ENCODE measurements around the gene CREM. TPM values are rescaled to one million over a fixed set of nuclear protein-coding genes. Genes with fewer than 3 reads are reported as not detected.

The CREM gene
- total RNA-seq, 1 experiment from 2014 or later: 20.0 TPM

DNA sequence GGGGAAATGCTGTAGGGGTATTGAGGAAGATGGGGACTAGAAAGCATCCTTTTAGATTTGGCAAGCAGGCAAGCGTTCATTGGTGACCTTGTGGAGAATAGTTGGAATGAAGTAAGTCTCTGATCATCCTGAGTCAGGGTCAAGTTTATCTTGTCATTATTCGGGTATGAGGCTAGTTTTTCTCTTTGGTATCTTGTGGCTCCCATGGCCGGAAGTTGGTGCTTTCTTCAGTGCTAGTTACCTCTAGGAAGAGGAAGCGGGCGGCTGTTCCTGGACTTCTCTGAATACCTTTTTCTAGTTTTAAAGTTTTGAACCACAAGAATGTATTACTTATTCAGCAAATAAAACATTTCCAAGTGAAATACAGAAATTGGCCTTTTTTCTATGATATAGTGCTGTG is 9.2 kb downstream of the CREM start:
- Histone ChIP-seq H4K91ac (ENCODE audit: insufficient read length, low read depth, low read length) (no peak overlapping the region), H3K56ac (ENCODE audit: insufficient read length, low read depth, low read length) (no peak overlapping the region), H2BK5ac (ENCODE audit: insufficient read length, low read length) (no peak overlapping the region), H3K9ac (ENCODE audit: extremely low read depth, insufficient read length, low read length) (no peak overlapping the region), H3K79me2 (ENCODE audit: insufficient read depth, low read length) (0 out of 2 replicates have a peak, but pooled peaks cover 3% of the 10 kb centered on the region), H3K14ac (ENCODE audit: insufficient read depth, low read length) (no peak overlapping the region), H2BK12ac (ENCODE audit: insufficient read length, low read depth, low read length) (no peak overlapping the region), H3K9me3 (ENCODE audit: control insufficient read depth, low read depth, low read length) (no peaks in the 10 kb centered on the region), H3K27me3 (ENCODE audit: insufficient read depth, low read length) (no peaks in the 10 kb centered on the region), H3K18ac (ENCODE audit: insufficient read length, low read depth, low read length) (no peak overlapping the region), H2AFZ (ENCODE audit: low read length) (no peak overlapping the region), H2BK15ac (ENCODE audit: low read depth, low read length) (no peak overlapping the region), H3T11ph (ENCODE audit: low read length) (no peak overlapping the region), H3K23ac (ENCODE audit: insufficient read length, low read depth, low read length) (no peak overlapping the region), H3K4me1 (ENCODE audit: insufficient read depth, low read length) (no peaks in the 10 kb centered on the region), H2BK120ac (ENCODE audit: low read depth, low read length, poor library complexity, severe bottlenecking) (no peak overlapping the region), H3K4me2 (ENCODE audit: insufficient read depth, insufficient read length, low read length) (no peak overlapping the region), H3K23me2 (ENCODE audit: insufficient read length, low read depth, low read length, poor library complexity, severe bottlenecking) (no peaks in the 10 kb centered on the region), H4K20me1 (ENCODE audit: control insufficient read depth, insufficient read depth, insufficient read length) (no peaks in the 10 kb centered on the region), H3K4ac (ENCODE audit: low read depth, low read length) (no peak overlapping the region), H2AK5ac (ENCODE audit: insufficient read length, low read length) (no peak overlapping the region), H4K8ac (replicated peaks; ENCODE audit: insufficient read length, low read depth, low read length) (no peak overlapping the region), H3K27ac (ENCODE audit: insufficient read length, low read depth, low read length) (no peak overlapping the region), H3K79me1 (ENCODE audit: insufficient read depth, low read depth, low read length, poor library complexity, severe bottlenecking) (no peaks in the 10 kb centered on the region), H2BK20ac (ENCODE audit: low read depth, low read length, poor library complexity, severe bottlenecking) (no peak overlapping the region), H4K5ac (ENCODE audit: insufficient read length, low read depth, low read length) (no peak overlapping the region)
- no peak for DNase-seq
- Mint-ChIP-seq H3K27me3 (ENCODE audit: low read depth) (no peaks in the 10 kb centered on the region), H3K9me3 (no peaks in the 10 kb centered on the region), H3K27ac (no peak overlapping the region; a peak in 2 of 7 replicates), H3K36me3 (ENCODE audit: insufficient read depth in 1 of 3, low read depth in 3 of 3) (no peaks in the 10 kb centered on the region), H3K4me3 (no peak overlapping the region), H3K4me1 (peaks cover 6 to 18% of the 10 kb centered on the region in 2 experiments; a peak in 3 of 4 replicates)
- whole genome bisulfite sequencing (ENCODE audit: extremely low coverage, insufficient read length, low lambda C conversion rate): no CpG with 5 or more reads among the region's 5 CpGs
- TF ChIP-seq, protein P1, sequence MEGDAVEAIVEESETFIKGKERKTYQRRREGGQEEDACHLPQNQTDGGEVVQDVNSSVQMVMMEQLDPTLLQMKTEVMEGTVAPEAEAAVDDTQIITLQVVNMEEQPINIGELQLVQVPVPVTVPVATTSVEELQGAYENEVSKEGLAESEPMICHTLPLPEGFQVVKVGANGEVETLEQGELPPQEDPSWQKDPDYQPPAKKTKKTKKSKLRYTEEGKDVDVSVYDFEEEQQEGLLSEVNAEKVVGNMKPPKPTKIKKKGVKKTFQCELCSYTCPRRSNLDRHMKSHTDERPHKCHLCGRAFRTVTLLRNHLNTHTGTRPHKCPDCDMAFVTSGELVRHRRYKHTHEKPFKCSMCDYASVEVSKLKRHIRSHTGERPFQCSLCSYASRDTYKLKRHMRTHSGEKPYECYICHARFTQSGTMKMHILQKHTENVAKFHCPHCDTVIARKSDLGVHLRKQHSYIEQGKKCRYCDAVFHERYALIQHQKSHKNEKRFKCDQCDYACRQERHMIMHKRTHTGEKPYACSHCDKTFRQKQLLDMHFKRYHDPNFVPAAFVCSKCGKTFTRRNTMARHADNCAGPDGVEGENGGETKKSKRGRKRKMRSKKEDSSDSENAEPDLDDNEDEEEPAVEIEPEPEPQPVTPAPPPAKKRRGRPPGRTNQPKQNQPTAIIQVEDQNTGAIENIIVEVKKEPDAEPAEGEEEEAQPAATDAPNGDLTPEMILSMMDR (conservative IDR thresholded peaks at IDR 0.05): no peak
